ENCODE results near the gene PRKAG3.

PRKAG3 gene

GRCh38 chr2:218837495-218837894 lies 5.9 kb upstream of the PRKAG3 start:
- DNase-seq, result no peak

GRCh38 chr2:218834685-218835084 lies 3.1 kb upstream of the PRKAG3 start:
- DNase-seq, result no peak

- DNase-seq, result no peak
Observed at GRCh38 chr2:218833023-218833609, 1.5 kb upstream of the PRKAG3 start.

GRCh38 chr2:218832520-218832919 lies 917 bp upstream of the PRKAG3 start:
- no peak for DNase-seq

- no peak for DNase-seq
Observed at GRCh38 chr2:218832081-218832480, 478 bp upstream of the PRKAG3 start.

GRCh38 chr2:218830526-218831306 lies 887 bp downstream of the PRKAG3 start:
- no peak for DNase-seq

GRCh38 chr2:218829868-218830451 lies 1.6 kb downstream of the PRKAG3 start:
- no peak for DNase-seq

- DNase-seq, result no peak
Observed at GRCh38 chr2:218828477-218828778, 3.2 kb downstream of the PRKAG3 start.

- DNase-seq, result no peak
Observed at GRCh38 chr2:218827701-218828476, 3.7 kb downstream of the PRKAG3 start.

GRCh38 chr2:218826791-218827190 lies 4.8 kb downstream of the PRKAG3 start:
- no peak for DNase-seq

GRCh38 chr2:218824004-218824403 lies 7.6 kb downstream of the PRKAG3 start:
- no peak for DNase-seq

GRCh38 chr2:218823196-218823855 lies 8.3 kb downstream of the PRKAG3 start:
- no peak for DNase-seq

GRCh38 chr2:218822622-218823021 lies 9.0 kb downstream of the PRKAG3 start:
- no peak for DNase-seq

- DNase-seq, result no peak
Observed at GRCh38 chr2:218821605-218822211, 9.9 kb downstream of the PRKAG3 start.

- no peak for DNase-seq
Observed at GRCh38 chr2:218820746-218821369, 10.7 kb downstream of the PRKAG3 start.

- no peak for DNase-seq
Observed at GRCh38 chr2:218819093-218819492, 12.5 kb downstream of the PRKAG3 start.

GRCh38 chr2:218816561-218817011 lies 15.0 kb downstream of the PRKAG3 start:
- DNase-seq, result no peak

GRCh38 chr2:218815649-218816048 lies 16.0 kb downstream of the PRKAG3 start:
- no peak for DNase-seq

GRCh38 chr2:218815244-218815637 lies 16.4 kb downstream of the PRKAG3 start:
- DNase-seq, result no peak

GRCh38 chr2:218814540-218815243 lies 16.9 kb downstream of the PRKAG3 start:
- DNase-seq, result no peak

All from fibroblast of skin of abdomen (primary cell).